AG08395 (cell line): ENCODE measurements around the gene EMILIN2.
A peak's percentile ranks its signal among the peaks of the same experiment; 100 is the strongest.

Experiments
- DNase-seq: peaks from one replicate; pipeline ENCODE4 v3.0.0; 2012; ENCODE audit warnings: mixed read lengths, low spot score

EMILIN2 gene

DNA sequence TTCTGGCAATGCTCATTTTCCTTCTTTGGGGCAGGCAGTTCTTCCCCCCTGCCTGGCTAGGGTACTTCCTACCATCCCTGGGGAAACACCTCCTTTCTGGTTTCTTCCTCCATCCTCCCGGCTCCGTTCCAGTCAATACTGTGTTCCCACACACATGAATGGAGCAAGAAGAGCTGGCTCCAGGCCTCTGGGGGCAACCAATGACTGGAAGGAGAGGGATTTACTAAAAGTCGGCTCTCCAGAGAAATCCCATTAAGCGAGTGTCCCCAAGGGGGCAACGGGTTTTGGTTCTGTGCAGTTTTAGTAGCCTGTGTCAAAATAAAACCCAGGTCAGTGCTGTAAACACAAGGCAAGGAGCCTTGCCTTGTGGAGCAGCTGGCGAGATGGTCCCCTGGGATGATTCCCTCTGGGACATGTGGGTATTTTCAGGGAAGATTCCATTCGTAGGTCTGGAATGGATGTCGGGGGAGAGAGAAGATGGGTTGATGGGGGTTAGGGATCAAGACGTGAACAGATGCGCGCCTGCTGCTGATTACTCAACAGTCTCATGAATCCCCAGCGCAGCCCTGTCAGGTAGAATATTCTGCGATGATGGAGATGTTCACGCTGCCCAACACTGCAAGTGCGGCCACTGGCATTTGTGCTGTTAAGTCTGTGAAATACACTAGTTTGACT lies 32.0 kb downstream of the EMILIN2 start:
- no peak for DNase-seq

DNA sequence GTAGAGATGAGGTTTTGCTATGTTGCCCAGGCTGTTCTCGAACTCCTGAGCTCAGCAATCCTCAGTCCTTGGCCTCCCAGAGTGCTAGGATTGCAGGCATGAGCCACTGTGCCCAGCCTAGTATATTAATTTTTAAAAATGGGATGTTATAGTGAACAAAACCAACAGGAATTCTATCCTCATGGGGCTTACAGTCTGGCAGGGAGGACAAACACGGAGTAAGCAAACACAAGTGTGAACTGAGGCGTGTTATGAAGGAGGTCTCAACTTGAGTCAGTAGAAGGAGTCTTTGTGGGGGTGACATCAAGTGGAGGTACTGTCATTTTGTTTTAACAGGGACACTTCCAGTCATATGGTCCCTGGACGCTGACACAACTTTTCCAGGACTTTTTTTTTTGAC lies 33.1 kb downstream of the EMILIN2 start:
- no peak for DNase-seq

DNA sequence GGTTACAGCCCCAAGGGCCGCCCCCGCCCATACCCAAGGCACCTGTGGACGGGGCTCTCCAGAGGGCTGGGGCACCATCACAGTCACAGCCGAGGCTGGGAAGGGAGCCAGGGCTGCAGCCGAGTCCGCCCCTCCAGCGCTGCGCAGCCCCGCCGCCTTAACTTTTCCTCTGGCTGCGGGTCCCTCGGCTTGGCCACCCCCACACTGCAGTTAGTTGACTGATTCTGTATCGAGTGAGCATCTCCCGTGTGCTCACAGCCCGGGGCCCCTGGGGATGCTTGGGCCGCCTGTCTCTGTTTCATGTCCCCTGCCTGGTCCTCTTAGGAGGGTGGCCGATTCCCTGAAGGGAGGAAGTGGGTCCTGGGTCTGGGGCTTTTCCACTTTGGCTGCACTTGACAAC lies 33.7 kb downstream of the EMILIN2 start:
- DNase-seq: no peak

DNA sequence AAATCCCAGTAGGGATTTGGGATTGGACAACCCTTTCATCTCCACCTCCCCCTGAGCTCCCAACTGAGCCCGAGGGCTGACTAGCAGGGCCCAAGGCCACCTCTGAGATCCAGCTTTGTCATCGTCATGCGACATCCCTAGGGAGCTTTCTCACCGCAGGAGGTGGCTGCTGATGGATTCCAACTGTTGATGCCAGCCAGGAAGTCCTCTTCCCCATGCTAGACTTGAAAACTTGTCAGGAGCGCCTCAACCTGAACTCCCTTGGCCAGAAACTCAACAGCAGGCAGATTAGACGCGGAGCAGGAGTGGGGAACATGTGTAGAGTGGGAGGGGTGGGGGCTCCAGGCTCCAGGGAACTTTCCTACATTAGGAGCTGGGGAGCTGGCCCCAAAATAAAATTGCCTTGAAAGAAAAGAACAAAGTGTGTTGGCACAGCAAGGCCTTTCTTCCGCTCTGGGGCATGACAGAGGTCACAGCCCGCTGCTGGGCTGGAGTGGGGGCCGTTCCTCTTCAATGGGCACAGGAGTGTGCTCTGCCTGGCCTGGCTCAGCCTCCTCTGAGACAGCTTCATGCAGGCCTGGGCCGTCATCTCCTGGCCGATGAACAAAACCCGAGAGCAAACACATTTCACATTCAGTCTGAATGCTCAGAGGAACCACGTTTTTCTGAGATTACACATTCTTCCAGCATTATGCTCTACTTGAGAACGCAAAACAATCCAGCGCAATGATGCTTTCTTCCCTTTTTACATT lies 34.5 kb downstream of the EMILIN2 start:
- peak; percentile 91 for DNase-seq

DNA sequence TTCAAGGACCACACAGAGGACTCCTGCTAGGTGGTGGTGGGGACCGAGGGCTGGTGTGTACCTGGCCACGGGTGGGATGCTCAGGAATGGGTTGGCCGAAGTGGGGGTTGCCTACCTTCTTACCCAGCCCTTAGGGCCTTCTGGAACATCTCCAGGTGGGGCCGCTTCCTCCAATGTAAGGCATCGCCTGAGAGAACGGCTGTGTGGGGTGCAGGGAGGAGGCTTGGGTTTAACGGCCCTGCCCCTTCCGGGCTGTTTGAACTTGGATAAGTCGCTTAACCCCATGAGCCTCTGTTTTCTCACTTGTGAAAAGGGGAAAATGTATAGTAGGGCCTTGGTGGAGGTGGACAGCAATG lies 35.0 kb downstream of the EMILIN2 start:
- no peak for DNase-seq

DNA sequence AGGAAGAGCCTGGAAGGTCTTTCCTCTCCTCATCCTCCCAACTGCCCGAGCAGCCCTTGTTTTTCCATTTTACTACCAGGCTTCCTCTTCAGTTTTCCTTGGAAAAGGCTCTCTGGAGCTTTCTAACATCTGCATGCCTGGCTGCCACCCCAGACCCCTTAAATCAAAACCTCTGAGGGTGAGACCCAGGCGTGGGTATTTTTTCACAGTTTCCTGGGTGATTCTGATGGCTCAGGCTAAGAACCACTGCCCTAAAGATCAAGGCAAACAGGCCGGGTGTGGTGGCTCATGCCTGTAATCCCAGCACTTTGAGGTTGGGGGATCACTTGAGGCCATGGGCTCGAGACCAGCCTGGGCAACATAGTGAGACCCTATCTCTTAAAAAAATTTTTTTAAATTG lies 35.4 kb downstream of the EMILIN2 start:
- DNase-seq: no peak

DNA sequence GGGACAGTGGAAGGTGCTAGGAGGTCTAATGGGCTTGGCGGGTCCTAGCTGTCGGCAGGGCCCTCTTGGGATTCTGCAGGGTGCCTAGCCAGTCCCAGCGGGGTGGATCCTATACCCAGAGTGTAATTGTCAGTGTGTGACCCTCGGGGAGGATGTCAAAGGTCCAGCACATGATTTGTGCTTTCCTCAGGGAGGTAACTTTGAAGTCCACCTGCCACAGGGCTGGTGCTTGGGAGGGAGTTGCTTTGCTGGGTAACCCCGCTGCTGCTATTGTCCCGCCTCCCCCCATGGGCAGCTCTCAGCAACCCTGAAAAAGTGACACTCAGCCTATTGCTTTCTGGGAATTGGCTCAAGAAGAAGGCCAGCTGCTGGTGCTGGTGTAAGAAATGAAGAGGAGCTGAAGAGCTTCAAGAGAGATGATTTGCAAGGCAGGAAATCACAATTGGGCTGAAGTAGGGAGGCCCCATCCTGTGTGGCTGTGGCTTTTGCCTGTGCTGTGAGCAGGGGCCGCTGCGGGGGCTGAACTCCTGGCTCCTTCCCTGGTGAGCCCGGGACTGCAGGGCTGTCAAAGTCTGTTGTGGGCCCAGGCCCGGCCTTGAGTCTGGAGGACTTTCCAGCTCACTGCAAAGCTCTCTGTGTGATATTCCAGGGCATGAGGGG lies 36.4 kb downstream of the EMILIN2 start:
- no peak for DNase-seq

DNA sequence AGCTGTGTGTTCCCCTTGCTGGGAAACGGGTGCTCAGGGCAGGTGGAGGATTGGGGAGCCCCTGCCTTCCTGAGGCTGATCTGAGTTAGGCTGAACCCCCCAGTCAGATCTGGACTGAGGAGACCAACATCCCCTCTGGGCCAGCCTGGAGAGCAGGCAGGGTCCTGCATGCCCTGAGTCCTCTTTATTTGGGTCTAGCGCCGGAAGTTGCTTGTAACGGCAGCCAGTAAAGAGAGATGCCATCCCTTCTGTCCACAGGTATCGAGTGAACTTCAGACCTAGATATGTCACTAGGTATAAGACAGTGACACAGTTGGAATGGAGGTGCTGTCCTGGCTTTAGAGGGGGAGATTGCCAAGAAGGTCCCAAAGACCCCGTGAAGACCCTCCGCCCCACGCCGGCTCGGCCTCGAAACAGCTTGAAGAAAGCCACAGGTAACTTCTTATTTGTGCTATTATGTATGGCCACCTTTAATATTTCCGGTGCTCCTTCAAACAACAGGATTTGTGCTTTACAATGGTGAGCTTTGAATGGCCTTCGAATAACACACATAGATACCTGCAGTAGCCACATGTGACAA lies 38.0 kb downstream of the EMILIN2 start:
- DNase-seq: no peak

DNA sequence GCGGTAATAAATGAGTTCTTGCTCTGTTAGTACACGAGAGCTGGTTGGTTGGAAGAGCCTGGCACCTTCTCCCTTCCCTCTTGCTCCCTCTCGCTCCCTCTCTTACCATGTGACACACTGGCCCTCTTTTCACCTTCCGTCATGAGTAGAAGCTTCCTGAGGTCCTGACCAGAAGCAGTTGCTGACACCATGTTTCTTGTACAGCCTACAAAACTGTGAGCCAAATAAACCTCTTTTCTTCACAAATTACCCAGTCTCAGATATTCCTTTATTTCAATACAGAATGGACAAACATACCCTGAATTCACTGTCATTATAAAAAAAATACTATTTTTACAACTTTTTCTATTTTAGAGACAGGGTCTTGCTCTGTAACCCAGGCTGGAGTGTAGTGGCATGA lies 40.7 kb downstream of the EMILIN2 start:
- DNase-seq: no peak

DNA sequence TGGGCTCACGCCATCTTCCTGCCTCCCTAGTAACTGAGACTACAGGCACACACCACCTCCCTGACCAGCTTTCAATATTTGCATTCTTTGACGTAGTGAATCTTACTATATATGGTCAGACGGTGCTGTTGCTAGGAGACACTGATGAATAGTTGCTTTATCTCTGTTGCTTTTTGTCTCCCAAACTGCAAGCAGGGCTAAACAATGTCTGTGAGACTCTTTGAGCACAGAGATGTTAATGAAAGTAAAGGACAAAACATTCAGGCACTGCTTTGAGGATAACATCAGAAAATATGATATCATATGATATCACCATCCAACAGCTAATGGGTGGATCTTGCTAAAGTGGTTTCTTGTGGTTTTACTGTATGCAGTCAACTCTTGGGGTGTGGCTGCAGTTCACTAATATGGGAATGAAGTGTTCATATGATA lies 43.0 kb downstream of the EMILIN2 start:
- DNase-seq: no peak

DNA sequence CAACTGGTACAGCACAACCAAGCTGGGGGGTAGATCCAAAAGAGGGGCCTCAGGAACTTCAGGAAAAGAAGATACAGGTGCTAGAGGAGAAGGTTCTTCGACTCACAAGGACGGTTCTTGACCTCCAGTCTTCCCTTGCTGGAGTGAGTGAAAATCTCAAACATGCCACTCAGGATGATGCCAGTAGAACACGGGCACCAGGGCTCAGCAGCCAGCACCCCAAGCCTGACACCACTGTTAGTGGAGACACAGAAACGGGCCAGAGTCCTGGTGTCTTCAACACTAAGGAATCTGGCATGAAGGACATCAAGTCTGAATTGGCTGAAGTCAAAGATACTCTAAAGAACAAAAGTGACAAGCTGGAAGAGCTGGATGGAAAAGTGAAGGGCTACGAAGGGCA lies 43.8 kb downstream of the EMILIN2 start:
- DNase-seq: no peak

DNA sequence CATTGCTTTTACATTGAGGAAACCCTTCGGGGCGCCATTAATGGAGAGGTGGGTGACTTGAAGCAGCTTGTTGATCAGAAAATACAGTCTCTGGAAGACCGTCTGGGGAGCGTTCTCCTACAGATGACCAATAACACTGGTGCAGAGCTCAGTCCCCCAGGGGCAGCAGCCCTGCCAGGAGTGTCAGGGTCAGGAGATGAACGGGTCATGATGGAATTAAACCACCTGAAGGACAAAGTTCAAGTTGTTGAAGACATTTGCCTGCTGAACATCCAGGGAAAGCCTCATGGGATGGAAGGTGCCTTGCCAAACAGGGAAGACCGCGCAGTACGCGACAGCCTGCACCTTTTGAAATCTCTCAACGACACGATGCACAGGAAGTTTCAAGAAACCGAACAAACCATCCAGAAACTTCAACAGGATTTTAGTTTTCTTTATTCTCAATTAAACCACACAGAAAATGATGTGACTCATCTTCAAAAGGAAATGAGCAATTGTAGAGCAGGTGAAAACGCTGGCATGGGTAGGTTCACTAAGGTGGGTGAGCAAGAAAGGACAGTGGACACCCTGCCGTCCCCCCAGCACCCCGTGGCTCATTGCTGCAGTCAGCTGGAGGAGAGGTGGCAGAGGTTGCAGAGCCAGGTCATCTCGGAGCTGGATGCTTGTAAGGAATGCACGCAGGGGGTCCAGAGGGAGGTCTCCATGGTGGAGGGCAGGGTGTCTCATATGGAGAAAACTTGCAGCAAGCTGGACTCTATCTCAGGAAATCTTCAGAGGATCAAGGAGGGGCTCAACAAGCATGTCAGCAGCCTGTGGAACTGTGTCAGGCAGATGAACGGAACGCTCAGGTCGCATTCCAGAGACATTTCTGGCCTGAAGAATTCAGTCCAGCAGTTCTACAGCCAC lies 45.0 kb downstream of the EMILIN2 start:
- DNase-seq: no peak

DNA sequence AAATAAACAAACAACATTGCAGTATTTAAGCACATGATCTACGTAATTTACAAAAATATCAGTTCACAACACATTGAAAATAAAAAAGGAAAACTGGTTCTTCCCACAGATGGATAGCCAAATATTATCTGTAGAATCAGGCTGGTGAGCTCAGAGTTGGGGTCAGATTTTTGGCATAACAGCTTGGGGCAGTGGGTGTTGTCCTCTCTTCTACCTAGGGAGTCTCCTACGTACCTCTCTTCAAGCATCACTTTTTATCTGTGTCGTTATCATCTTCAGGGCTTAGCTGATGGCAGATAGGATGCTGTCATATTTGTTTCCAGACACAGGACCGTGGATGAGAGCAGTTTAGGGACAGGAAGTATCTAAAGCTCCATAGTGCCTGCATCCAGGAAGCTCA lies 46.2 kb downstream of the EMILIN2 start:
- no peak for DNase-seq

DNA sequence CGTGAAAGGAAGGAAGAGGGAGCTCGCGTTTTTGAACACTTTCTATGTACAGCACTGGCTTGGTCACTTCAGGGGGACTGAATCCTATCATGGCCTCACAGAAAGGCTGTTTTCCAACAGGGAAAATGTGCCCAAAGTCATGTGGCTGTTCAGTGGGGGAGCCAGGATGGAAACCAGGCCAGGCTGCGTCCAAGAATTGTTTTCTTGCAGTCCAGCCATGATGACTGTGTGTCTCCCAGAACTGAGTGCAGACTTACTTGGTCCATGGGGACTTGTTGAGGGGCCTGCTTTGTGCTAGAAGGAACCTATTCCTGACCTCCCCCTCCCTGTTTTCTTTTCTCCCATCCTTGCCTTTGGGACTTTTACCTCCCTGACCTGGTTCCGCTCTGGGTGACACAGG lies 46.9 kb downstream of the EMILIN2 start:
- DNase-seq: no peak

DNA sequence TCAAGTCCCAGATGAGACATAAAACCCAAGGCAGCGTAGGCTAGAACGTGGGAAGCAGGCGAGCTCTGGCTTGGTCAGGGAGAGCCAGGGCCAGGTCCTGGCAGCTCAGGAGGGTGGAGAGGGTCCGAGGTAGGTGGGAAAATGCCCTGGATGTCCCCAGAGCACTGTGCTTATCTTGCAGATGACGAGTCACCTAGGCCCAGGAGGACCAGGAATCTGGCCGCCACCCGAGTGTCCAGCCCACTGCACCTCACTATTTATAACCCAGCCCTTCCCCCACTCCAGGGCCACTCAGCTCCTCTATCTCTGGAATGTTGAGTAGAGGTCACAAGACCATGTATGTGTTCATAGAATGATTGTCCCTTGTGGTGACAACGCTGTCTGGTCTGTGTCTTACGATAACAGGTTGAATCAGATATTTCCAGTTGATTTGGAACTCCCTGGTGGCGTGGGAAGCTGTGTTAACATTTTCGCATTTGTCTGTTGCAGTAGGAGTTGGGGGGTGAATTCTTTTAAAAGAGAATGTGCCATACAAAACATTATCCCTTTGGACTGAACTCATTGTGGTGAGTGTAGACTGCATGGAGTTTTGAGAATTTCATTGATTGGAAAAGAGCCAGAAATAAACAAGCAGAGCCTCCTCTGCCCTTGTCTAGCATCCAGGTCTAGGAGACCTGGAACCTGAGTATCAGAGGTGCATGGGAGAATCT lies 47.5 kb downstream of the EMILIN2 start:
- DNase-seq: no peak

DNA sequence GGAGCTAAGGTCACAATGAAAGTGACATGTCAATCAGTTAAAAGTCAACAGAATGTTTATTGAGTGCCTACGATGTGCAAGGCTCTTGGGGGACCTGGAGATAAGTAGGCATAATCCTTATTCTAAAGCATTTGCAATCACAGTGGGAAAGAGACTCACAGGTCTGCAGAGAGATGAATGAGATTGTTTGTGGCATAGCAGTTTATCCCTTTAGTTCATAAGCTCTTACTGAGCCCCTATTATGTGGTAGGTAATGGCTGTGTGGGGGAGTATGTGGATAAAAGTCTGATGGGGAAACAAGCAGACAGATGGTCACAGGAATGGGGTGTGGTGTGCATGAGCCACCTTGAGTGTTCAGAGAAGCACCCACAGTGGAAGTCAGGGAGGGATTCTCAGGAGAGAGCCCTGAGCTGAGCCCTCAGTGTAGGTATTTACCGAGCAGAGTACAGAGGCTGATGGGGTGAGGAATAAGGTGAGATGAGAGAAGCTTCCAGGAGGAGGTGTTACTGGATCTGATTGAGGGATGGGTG lies 48.1 kb downstream of the EMILIN2 start:
- DNase-seq: no peak

DNA sequence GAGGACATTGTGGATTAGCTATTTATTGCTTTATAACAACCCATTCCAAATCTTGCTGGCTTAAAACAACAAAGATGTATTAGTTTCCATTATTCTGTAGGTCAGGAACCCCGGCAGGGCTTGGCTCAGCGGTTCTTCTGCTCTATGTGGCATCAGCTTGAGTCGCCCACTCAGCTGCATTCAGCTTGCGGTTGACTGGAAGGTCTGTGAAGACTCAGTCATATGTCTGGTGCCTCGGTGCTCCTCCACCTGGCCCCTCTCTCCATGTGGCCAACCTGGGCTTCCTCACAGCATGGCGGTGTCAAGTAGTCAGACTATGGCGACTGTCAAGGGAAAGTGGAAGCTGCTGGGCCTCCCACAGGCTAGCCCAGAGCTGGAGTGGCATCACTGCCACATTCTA lies 48.6 kb downstream of the EMILIN2 start:
- DNase-seq: no peak

DNA sequence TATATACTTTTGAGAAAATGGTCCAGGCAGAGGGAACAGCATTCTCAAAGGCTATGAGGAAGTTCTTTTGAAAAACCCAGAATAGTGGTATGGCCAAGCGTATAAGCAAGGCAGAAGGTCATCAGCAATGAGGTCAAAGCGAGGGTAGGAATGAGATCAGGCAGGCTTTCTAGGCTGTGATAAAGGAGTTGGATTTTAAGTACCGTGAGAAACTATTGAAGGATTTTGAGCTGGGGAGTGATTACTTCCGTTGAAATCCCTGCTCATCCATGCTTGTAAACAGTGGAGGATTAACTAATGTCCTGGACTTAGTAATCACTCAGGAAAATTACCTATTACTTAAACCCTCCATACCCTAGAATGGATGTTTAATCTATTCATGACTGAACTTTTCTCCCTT lies 50.2 kb downstream of the EMILIN2 start:
- DNase-seq: no peak

DNA sequence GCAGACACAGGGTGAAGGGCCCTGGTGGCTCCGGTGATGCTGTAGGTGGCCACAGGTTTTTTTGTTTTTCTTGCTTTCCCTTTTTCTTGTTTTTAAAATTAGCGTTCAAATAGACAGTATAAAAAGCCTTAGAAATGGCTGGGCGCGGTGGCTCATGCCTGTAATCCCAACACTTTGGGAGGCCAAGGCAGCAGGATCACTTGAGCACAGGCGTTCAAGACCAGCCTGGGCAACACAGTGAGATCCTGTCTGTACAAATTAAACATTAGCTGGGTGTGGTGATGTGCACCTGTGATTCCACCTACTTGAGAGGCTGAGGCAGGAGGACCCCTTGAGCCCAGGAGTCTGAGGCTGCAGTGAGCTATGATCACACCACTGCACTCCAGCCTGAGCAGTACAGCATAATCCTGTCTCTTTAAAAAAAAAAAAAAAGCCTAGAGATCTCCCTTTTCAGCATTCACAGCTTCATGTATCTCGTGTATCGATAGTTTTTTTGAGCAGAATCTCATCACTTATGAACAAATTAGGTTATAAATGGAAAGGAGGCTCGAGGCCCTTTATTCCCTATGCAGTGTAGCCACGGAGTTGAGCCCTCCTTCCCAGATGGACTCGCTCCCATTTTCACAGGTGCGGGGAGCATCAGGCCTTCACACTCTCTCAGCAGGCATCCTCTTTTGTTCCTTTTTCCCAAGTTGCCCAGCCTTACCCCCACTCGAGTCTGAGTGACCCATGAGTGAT lies 50.8 kb downstream of the EMILIN2 start:
- no peak for DNase-seq

DNA sequence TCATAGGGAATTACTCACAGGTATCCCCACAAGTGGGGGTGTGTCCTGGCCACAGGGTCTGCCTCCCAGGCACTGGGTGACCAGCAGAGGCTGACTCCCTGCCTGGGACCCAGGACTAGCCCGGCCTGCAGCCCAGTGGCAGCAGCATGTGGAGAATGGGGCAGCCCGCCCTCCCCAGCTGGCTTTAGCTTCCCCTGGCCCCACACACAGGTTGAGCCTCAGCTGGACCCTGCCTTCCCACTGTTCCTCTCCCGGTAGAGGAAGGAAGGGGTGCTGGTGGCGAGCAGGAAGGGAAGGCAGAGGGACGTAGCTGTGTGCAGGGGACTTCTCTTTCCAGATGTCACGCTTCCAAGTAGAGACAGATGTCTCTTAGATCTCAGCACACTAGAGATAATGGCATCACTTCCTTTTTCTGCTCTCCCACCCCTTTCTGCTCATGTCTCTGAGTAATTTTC lies 51.4 kb downstream of the EMILIN2 start:
- DNase-seq: peak; percentile 61
